ENCODE results near the gene PPP1R3F.
"Not testable (repeated sequence)": the region's sequence is repeated elsewhere in the genome, so short reads cannot be mapped to it uniquely, and the experiment has no call there.

Gene PPP1R3F

GRCh38 chrX:49312176-49312575 lies 42.6 kb downstream of the PPP1R3F start:
- no peak for DNase-seq

- DNase-seq, result no peak
Observed at GRCh38 chrX:49316085-49316484, 46.5 kb downstream of the PPP1R3F start.

GRCh38 chrX:49321737-49322136 lies 52.1 kb downstream of the PPP1R3F start, which contains the start of gene GAGE12J:
Gene GAGE12J (plus strand): TSS chrX:49322037. CDS start chrX:49323194, 1,157 bp downstream.
- not testable (repeated sequence) for DNase-seq

- DNase-seq, result not testable (repeated sequence)
Observed at GRCh38 chrX:49322266-49322665, 52.7 kb downstream of the PPP1R3F start.

GRCh38 chrX:49323735-49324134 lies 54.1 kb downstream of the PPP1R3F start:
- DNase-seq, result not testable (repeated sequence)

- DNase-seq, result not testable (repeated sequence)
Observed at GRCh38 chrX:49330421-49330820, 60.8 kb downstream of the PPP1R3F start.

- DNase-seq, result not testable (repeated sequence)
Observed at GRCh38 chrX:49331282-49331681, 61.7 kb downstream of the PPP1R3F start, which contains the start of gene GAGE13. Gene GAGE13 (plus strand): TSS chrX:49331582. CDS start chrX:49332738, 1,156 bp downstream.

- DNase-seq, result not testable (repeated sequence)
Observed at GRCh38 chrX:49331841-49332240, 62.2 kb downstream of the PPP1R3F start.

Measured in anterior cingulate cortex (tissue), 58 donors.